ENCODE results near the gene LGALS1. TPM values are rescaled to one million over a fixed set of nuclear protein-coding genes. Genes with fewer than 3 reads are reported as not detected.

Gene LGALS1
- total RNA-seq, 1 donor from 2014 or later, result 892 TPM

DNA sequence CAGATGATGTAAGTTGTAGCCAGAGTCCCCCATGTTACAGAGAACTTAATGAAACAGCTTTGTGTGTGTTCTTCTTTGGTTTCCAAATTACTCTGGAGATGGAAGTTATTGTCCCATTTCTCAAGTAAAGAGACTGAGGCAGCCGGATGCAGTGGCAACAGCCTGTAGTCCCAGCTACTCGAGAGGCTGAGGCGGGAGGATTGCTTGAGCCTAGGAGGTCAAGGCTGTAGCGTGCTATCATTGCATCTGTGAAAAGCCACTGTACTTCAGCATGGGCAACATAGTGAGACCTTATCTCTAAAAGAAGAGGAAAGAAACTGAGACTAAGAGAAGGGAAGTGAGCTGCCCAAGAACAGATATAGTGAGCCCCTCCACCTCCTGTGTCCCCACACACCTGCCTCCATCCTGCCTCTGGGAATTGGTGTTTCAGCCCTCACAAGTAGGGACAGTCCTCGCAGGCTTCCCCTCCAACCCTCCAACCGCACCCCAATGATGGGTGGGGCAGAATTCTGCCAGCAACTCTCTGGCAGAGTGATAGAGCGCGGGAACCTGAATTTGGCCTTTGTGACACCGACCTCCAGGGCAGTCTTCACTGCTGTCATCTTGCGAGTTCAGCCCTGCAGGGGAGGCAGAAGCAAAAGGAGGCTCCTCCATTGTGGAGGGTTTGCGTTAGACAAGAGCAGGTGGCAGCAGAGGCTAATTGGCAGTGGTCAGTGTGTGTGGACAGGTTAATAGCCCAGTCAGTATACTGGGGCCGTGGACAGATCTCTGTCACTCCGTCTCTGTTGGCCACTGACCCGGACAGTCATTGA lies 15.3 kb upstream of the LGALS1 start:
- no peak for DNase-seq (ENCODE audit: low spot score)
- Mint-ChIP-seq H3K4me1 (ENCODE audit: low read depth) (peaks cover 29% of the 10 kb centered on the region), H3K36me3 (ENCODE audit: low read depth) (peaks cover 15% of the 10 kb centered on the region), H3K4me3 (ENCODE audit: low read depth) (peak overlapping the region; percentile 87), H3K27me3 (ENCODE audit: low read depth) (no peaks in the 10 kb centered on the region), H3K27ac (peak overlapping the region; percentile 47), H3K9me3 (no peaks in the 10 kb centered on the region)
- intact Hi-C loops (cut with micrococcal nuclease), result loop anchor here (2.0 kb wide), 1 partner anchor 21 kb away; the partner anchor contains the start of gene SH3BP1

DNA sequence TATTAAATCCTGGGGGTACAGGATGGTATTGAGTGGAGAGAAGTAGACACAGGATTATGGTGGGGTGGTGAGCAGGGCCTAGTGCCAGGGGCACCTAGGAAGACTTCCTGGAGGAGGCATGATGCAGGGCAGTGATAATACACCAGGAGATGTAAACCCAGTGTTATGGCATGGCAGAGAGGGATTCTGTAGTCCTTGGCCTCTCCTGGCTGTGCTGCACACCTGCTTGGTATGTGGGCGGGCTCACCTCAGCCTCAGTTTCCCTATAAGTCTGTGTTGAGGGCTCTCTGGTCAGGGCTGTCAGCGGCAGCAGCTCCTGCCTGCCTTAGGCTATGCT lies 14.8 kb upstream of the LGALS1 start:
- peaks cover 20% of the 10 kb centered on the region for H3K36me3 Mint-ChIP-seq (ENCODE audit: low read depth)
- H3K27me3 Mint-ChIP-seq (ENCODE audit: low read depth), result no peaks in the 10 kb centered on the region
- intact Hi-C loops (cut with micrococcal nuclease), result no loop called here
- peak overlapping the region; percentile 87 for H3K4me3 Mint-ChIP-seq (ENCODE audit: low read depth)
- H3K9me3 Mint-ChIP-seq, result no peaks in the 10 kb centered on the region
- no peak for DNase-seq (ENCODE audit: low spot score)
- H3K27ac Mint-ChIP-seq, result no peak overlapping the region
- peaks cover 29% of the 10 kb centered on the region for H3K4me1 Mint-ChIP-seq (ENCODE audit: low read depth)

GRCh38 chr22:37661160-37661924 lies 14.1 kb upstream of the LGALS1 start:
- Mint-ChIP-seq H3K9me3 (no peaks in the 10 kb centered on the region), H3K4me3 (ENCODE audit: low read depth) (peak overlapping the region; percentile 87), H3K27ac (no peak overlapping the region), H3K4me1 (ENCODE audit: low read depth) (peaks cover 32% of the 10 kb centered on the region), H3K36me3 (ENCODE audit: low read depth) (peaks cover 26% of the 10 kb centered on the region), H3K27me3 (ENCODE audit: low read depth) (no peaks in the 10 kb centered on the region)
- no peak for DNase-seq (ENCODE audit: low spot score)
- intact Hi-C loops (cut with micrococcal nuclease), result no loop called here

- no peak overlapping the region for H3K4me3 Mint-ChIP-seq (ENCODE audit: low read depth)
- no peaks in the 10 kb centered on the region for H3K9me3 Mint-ChIP-seq
- intact Hi-C loops (cut with micrococcal nuclease), result no loop called here
- H3K27ac Mint-ChIP-seq, result no peak overlapping the region
- H3K27me3 Mint-ChIP-seq (ENCODE audit: low read depth), result no peaks in the 10 kb centered on the region
- peaks cover 33% of the 10 kb centered on the region for H3K36me3 Mint-ChIP-seq (ENCODE audit: low read depth)
- H3K4me1 Mint-ChIP-seq (ENCODE audit: low read depth), result peaks cover 35% of the 10 kb centered on the region
- no peak for DNase-seq (ENCODE audit: low spot score)
Observed at GRCh38 chr22:37662039-37662438, 13.4 kb upstream of the LGALS1 start.

- no peak overlapping the region for H3K27ac Mint-ChIP-seq
- H3K9me3 Mint-ChIP-seq, result no peaks in the 10 kb centered on the region
- no peak overlapping the region for H3K4me3 Mint-ChIP-seq (ENCODE audit: low read depth)
- peaks cover 33% of the 10 kb centered on the region for H3K36me3 Mint-ChIP-seq (ENCODE audit: low read depth)
- DNase-seq (ENCODE audit: low spot score), result no peak
- intact Hi-C loops (cut with micrococcal nuclease), result no loop called here
- H3K27me3 Mint-ChIP-seq (ENCODE audit: low read depth), result no peaks in the 10 kb centered on the region
- peaks cover 29% of the 10 kb centered on the region for H3K4me1 Mint-ChIP-seq (ENCODE audit: low read depth)
Observed at GRCh38 chr22:37663521-37664140, 11.8 kb upstream of the LGALS1 start.

DNA sequence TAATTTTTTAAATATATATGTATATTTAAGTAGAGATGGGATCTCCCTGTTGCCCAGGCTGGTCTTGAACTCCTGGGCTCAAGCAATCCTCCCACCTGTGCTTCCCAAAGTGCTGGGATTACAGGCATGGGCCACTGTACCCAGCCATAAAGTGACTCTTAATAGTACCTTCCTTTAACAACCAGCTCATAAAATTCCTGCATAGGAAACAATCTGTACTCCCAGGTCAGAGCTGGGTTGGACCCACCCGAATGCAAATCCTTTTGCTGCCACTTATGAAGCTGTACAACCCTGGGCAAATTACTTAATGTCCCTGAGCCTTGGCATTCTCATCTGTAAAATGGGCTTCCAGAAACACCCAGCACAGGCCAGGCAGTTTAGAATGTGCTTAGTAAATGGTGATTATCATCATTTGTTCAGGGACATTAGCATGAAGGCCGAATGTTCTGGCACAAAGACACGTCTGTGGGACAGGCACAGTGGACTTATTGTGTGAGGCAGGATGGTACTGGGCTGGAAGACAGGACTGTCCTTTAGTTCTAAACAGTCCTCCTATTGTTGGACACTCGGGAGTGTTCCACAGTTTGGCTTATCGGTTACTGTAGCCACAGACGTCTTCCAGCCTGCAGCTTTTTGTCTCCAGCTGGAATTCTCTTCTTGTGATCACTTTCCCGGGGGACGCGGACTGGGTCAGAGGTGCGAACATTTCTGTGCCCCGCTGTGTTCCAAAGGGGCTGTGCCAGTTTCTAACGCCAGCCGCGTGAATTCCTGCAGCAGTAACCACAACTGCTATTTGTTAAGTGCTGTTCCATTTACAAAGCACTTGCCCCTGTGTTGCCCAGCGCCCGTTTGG lies 11.0 kb upstream of the LGALS1 start:
- intact Hi-C loops (cut with micrococcal nuclease), result no loop called here
- Mint-ChIP-seq H3K4me3 (ENCODE audit: low read depth) (no peak overlapping the region), H3K36me3 (ENCODE audit: low read depth) (peaks cover 34% of the 10 kb centered on the region), H3K27me3 (ENCODE audit: low read depth) (no peaks in the 10 kb centered on the region), H3K27ac (no peak overlapping the region), H3K9me3 (no peaks in the 10 kb centered on the region), H3K4me1 (ENCODE audit: low read depth) (peaks cover 30% of the 10 kb centered on the region)
- DNase-seq (ENCODE audit: low spot score), result no peak

- Mint-ChIP-seq H3K27me3 (ENCODE audit: low read depth) (no peaks in the 10 kb centered on the region), H3K4me3 (ENCODE audit: low read depth) (no peak overlapping the region), H3K9me3 (no peaks in the 10 kb centered on the region), H3K4me1 (ENCODE audit: low read depth) (peaks cover 23% of the 10 kb centered on the region), H3K27ac (no peak overlapping the region), H3K36me3 (ENCODE audit: low read depth) (peaks cover 32% of the 10 kb centered on the region)
- DNase-seq (ENCODE audit: low spot score), result no peak
- intact Hi-C loops (cut with micrococcal nuclease), result no loop called here
Observed at GRCh38 chr22:37665487-37665886, 9.9 kb upstream of the LGALS1 start.

DNA sequence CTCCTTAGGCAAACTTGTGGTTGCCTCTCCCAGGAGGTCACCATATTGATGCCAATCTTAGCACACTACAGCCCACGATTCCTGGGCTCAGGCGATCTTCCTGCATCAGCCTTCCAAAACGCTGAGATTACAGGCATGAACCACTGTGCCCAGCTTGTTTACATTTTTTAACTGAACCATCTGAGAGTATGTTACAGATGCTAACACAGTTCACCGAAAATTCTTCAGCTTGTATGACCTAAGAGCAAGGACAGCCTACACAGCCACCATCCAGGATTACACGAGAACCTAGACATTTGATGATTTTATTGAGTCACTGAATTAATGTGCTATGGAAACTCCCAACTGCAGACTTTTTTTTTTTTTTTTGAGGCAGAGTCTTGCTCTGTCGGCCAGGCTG lies 5.8 kb upstream of the LGALS1 start:
- no peak for DNase-seq (ENCODE audit: low spot score)

GRCh38 chr22:37672206-37672919 lies 3.1 kb upstream of the LGALS1 start:
- intact Hi-C loops (cut with micrococcal nuclease), result loop anchor here (10.0 kb wide), 1 partner anchor 172 kb away; the partner anchor contains the start of genes ANKRD54 and EIF3L
- Mint-ChIP-seq H3K27ac (peak overlapping the region; percentile 55), H3K4me3 (ENCODE audit: low read depth) (no peak overlapping the region), H3K27me3 (ENCODE audit: low read depth) (no peaks in the 10 kb centered on the region), H3K36me3 (ENCODE audit: low read depth) (peaks cover 13% of the 10 kb centered on the region), H3K9me3 (no peaks in the 10 kb centered on the region), H3K4me1 (ENCODE audit: low read depth) (peaks cover 36% of the 10 kb centered on the region)
- DNase-seq (ENCODE audit: low spot score), result no peak

More for the DNA sequence above, 5.8 kb upstream of the LGALS1 start:
- H3K27ac Mint-ChIP-seq, result no peak overlapping the region
- no peaks in the 10 kb centered on the region for H3K9me3 Mint-ChIP-seq
- H3K27me3 Mint-ChIP-seq (ENCODE audit: low read depth), result no peaks in the 10 kb centered on the region
- H3K4me3 Mint-ChIP-seq (ENCODE audit: low read depth), result no peak overlapping the region
- H3K36me3 Mint-ChIP-seq (ENCODE audit: low read depth), result peaks cover 23% of the 10 kb centered on the region
- peaks cover 30% of the 10 kb centered on the region for H3K4me1 Mint-ChIP-seq (ENCODE audit: low read depth)
- intact Hi-C loops (cut with micrococcal nuclease), result no loop called here

GRCh38 chr22:37672920-37673455 lies 2.4 kb upstream of the LGALS1 start:
- no peaks in the 10 kb centered on the region for H3K27me3 Mint-ChIP-seq (ENCODE audit: low read depth)
- peak overlapping the region; percentile 17 for H3K27ac Mint-ChIP-seq
- H3K4me1 Mint-ChIP-seq (ENCODE audit: low read depth), result peaks cover 39% of the 10 kb centered on the region
- H3K36me3 Mint-ChIP-seq (ENCODE audit: low read depth), result peaks cover 17% of the 10 kb centered on the region
- intact Hi-C loops (cut with micrococcal nuclease), result loop anchor here (10.0 kb wide), 1 partner anchor 172 kb away; the partner anchor contains the start of genes ANKRD54 and EIF3L
- H3K9me3 Mint-ChIP-seq, result no peaks in the 10 kb centered on the region
- no peak overlapping the region for H3K4me3 Mint-ChIP-seq (ENCODE audit: low read depth)
- DNase-seq (ENCODE audit: low spot score), result no peak

GRCh38 chr22:37674248-37674647 lies 1.2 kb upstream of the LGALS1 start:
- H3K4me1 Mint-ChIP-seq (ENCODE audit: low read depth), result peaks cover 42% of the 10 kb centered on the region

More at GRCh38 chr22:37674248-37674647, 1.2 kb upstream of the LGALS1 start:
- Mint-ChIP-seq H3K4me3 (ENCODE audit: low read depth) (peak overlapping the region; percentile 68), H3K27ac (peak overlapping the region; percentile 77), H3K27me3 (ENCODE audit: low read depth) (no peaks in the 10 kb centered on the region), H3K9me3 (no peaks in the 10 kb centered on the region), H3K36me3 (ENCODE audit: low read depth) (peaks cover 21% of the 10 kb centered on the region)
- intact Hi-C loops (cut with micrococcal nuclease), result loop anchor here (10.0 kb wide), 1 partner anchor 171 kb away; the partner anchor contains the start of genes ANKRD54 and EIF3L
- DNase-seq (ENCODE audit: low spot score), result no peak
